ENCODE measurements around the gene COX5A.
"Not testable (repeated sequence)": the region's sequence is repeated elsewhere in the genome, so short reads cannot be mapped to it uniquely, and the experiment has no call there.

COX5A gene

DNA sequence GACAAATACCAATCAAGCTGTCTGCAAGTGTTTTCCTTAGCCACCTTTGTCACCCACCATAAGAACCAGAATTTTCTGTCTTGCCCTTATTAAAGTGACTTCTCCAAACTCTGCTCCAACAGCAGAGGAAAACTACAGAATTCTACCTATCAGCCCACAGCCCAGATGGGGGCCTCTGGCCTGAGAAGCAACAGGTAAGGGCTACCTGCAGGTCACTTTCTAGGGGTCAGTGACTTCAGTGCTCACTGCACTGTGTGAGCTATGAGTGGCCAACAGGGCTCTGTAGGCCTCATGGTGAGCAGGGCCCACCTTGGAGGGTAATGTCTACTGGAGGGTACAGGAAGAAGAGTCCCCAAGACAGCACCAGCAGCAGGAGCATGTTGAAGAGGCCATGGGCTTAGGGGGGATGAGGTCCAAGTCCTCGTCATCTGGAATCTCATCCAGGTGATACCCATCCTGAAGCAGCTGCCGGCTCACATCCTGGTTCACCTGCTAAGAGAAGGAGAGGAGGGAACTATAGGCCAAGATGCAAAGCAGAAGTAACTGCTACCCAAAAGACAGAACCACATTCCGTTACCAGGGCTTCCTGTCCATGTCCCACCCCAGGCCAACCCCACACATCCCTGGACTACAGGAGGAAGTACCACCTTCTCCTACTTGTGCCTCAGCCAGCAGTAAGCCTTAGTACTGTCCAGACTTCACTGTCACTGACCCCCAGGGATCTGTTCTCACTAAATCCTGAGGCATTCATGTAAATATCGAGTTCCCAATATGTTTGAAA lies 35.4 kb downstream of the COX5A start:
- DNase-seq (ENCODE audit: low spot score), result no peak

DNA sequence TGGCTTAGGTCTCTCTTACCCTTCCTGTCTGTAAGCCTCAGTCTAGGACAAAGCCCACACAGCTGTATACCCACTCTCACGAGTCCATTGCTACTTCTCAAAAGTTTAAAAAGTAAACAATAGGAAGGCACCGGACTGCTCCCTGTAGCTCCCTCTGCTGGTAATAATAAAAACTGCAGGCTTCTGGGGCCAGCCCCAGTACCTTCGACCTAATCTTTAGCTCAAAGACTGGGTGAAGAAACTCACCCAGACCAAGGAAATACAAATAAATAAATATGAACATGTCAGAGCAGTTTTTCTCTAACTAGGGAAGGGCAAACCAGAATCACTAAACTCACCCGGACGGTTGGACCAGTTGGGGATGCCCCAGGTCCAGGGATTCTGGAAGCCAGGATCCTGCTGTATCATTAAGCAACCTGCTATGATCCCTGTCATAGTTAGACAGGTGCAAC lies 36.2 kb downstream of the COX5A start:
- peak; percentile 60 for DNase-seq (ENCODE audit: low spot score)

- DNase-seq (ENCODE audit: low spot score), result no peak
These were observed 40.6 kb downstream of the COX5A start for GRCh38 chr15:74897300-74897701.

GRCh38 chr15:74896316-74896715 lies 41.6 kb downstream of the COX5A start:
- no peak for DNase-seq (ENCODE audit: low spot score)

GRCh38 chr15:74895830-74896229 lies 42.0 kb downstream of the COX5A start:
- DNase-seq (ENCODE audit: low spot score), result no peak

- DNase-seq (ENCODE audit: low spot score), result not testable (repeated sequence)
These were observed 43.5 kb downstream of the COX5A start for GRCh38 chr15:74894383-74894782.

DNA sequence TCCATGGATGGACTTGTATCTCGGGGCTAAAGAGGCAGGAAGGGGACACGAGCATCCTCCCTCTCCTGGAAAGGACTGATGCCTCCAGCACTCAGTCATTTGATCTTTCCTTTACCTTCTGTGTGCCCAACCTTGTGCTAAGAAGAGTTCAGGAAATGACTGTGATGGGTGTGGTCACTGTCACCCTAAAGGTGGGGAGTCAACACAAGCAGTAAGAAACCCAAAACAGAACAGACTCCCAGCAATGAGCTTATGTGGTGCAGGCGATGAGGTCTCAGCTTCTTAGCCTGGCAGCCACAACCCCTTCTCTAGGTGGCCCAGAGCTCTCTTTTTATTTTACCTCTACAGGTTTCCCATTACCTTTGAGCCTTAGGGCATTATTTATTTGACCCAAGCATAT lies 44.2 kb downstream of the COX5A start:
- DNase-seq (ENCODE audit: low spot score), result no peak

GRCh38 chr15:74892931-74893330 lies 44.9 kb downstream of the COX5A start:
- DNase-seq (ENCODE audit: low spot score), result no peak

DNA sequence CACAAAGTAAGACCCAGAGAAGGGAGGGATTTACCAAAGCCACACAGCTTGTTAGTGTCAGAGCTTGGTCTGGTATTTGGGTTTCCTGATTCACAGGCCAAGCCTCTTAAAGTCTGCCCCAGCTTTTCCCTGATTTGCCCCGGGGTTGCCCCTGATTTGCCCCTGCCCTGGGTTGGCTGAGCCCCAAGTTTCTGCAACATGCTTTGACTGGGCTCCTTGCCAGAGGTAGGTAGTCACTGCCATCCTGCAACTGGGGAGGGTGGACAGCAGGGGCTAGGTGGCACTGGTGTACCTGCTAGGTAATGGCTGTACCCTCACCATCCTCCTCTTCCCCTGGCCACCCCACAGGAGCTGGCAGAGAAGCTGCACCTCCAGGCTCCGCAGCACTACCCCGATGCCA lies 45.6 kb downstream of the COX5A start:
- DNase-seq (ENCODE audit: low spot score), result no peak

DNA sequence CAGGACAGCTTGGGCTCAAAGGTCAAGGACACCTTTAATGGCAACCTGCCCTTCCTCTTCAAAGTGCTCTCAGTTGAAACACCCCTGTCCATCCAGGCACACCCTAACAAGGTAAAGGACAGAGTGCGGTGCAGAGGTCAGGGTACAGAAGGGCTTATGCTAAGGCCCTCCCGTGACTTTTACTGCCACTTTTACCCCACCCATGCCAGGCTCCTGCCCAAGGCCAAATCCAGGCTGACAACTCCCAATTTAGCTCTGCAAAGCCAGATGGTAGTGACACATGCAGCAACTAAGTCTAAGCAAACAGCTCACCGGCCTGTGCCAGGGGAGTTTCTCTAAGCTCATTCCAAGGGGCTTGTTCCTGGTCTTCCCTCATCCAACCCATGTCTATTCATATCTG lies 46.4 kb downstream of the COX5A start:
- DNase-seq (ENCODE audit: low spot score), result no peak

GRCh38 chr15:74890665-74890960 lies 47.3 kb downstream of the COX5A start:
- DNase-seq (ENCODE audit: low spot score), result no peak

DNA sequence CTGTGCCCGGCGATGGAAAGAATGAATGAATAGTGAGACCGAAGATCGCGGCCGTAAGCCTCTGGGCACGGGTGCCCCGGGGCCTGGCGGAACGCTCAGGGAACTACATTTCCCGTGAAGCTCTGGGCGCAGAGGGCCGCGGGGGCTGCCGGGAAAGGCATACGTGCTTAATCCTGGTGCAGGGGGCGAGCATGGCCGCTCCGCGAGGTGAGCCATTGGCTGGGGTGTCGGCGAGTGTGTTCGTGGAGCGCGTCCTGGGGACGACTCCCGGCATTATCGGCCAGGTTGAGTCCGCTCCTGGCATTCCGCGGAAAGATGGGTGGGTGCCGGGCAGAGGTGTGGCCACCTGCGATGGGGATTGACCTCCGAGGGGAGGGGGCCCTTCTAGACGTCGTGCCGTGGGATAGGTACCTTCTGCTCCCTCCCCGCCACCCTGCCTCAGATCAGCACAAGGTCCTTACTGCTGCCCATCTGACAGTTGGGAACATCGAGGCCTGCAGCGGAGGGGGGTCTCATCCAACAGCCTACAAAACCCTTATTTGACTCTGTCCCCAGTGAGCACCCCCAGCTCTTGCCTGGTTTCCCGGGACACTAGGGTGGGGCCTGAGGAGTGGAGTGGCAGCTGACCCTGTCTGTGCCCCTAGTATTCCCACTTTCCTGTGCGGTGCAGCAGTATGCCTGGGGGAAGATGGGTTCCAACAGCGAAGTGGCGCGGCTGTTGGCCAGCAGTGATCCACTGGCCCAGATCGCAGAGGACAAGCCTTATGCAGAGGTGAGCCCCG lies 47.8 kb downstream of the COX5A start, which contains the start of gene MPI:
Gene MPI, plus strand, starts transcription at position 160 of the 782 bp plus-strand sequence. Its CDS starts 32 bp downstream, at position 192.
- DNase-seq (ENCODE audit: low spot score), result peak; percentile 94

DNA sequence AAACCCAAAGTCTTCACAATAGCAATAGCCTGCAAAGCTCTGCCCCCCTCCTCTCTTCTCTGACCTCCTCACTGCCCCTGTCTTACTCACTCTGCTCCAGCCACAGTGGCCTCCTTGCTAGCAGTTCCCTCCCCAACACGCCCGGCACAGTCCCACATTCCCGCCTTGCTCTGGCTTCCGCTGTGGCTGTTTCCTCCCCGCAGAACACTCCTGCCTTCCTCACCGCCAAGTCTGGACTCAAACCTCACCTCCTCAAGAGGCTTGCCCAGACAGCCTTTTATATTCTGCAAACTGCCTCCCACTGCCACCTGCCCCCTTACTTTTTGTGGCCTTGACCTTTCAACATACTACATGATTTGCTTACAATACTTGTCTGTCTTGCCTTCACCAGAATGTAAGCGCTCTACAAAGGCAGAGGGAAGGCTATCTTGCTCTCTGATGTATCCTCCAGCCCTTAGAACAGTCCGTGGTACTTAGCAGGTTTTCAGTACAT lies 48.4 kb downstream of the COX5A start:
- peak; percentile 62 for DNase-seq (ENCODE audit: low spot score)

DNA sequence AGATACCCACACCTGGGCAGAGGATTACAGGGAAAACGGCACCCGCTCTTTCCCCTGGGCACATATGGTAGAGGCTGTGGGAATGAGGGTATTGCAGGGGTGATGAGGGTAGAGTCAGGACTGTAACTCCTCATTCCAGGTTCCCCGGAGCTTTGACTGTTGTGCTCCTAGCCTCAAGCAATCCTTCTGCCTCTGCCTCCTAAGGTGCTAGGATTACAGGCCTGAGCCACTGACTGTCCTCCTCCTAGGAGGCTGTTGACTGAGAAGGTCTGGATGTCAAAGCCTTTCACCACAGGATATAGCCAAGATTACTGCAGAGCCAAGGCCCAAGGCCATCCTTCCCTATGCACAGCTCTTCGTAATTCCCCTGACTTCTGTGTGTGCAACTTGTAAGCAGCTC lies 49.2 kb downstream of the COX5A start:
- no peak for DNase-seq (ENCODE audit: low spot score)

DNA sequence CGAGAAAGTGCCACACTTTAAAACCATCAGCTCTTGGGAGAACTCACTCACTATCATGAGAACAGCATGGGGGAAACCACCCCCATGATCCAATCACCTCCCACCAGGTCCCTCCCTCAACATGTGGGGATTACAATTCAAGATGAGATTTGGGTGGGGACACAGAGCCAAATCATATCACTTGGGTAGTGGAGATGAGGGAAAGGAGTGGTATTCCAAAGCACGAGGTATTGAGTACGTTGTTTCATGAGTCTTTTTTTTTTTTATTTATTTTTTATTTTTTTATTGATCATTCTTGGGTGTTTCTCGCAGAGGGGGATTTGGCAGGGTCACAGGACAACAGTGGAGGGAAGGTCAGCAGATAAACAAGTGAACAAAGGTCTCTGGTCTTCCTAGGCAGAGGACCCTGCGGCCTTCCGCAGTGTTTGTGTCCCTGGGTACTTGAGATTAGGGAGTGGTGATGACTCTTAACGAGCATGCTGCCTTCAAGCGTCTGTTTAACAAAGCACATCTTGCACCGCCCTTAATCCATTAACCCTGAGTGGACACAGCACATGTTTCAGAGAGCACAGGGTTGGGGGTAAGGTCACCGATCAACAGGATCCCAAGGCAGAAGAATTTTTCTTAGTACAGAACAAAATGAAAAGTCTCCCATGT lies 50.2 kb downstream of the COX5A start:
- not testable (repeated sequence) for DNase-seq (ENCODE audit: low spot score)

DNA sequence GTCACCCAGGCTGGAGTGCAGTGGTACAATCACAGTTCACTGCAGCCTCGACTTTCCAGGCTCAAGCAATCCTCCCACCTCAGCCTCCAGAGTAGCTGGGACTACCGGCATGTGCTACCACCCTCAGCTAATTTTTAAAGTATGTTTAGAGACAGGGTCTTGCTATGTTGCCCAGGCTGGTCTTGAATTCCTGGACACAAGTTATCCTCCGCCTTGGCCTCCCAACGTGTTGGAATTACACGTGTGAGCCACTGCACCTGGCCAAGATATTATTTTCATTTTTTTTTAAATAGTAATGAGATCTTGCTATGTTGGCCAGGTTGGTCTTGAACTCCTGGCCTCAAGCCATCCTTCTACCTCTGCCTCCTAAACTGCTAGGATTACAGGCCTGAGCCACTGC lies 52.4 kb downstream of the COX5A start:
- DNase-seq (ENCODE audit: low spot score), result no peak

GRCh38 chr15:74884428-74885223 lies 53.2 kb downstream of the COX5A start:
- no peak for DNase-seq (ENCODE audit: low spot score)

DNA sequence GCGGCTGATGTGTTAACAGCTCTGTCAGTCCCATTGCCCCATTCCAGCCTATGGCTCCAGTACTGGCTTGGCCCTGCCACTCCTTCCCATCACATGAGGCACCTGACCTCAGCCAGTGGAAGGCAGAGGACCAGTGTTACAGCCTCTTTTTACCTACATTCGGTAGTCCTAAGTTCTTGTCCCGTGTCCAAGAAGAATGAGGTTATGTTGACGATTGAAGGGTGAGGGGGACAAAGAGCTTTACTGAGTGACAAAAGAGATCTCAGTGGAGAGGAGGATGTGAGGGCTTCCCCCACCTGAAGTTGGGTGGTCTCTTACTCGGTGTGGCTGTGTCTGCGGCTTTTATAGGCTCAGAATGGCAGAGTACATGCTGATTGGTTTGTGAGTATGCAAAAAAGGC lies 55.3 kb downstream of the COX5A start:
- no peak for DNase-seq (ENCODE audit: low spot score)

DNA sequence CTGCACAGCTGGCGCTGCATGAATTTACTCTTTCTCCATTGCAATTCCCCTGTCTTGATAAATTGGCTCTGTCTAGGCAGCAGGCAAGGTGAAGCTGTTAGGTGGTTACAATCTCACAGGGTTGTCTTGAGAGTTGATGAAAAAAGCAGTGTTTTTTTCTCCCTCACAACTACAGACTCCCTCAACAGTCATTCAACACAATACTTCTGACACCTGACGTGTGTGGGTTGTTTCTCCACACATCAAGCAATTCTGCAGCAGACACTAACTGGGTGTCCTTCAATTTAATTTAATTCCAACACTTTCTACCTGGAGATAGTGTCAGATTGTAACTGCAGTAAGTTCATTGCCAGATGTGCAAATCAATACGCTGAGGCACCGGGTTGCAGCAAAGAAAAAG lies 59.6 kb downstream of the COX5A start:
- DNase-seq (ENCODE audit: low spot score), result no peak

GRCh38 chr15:74873756-74874424 lies 64.0 kb downstream of the COX5A start:
- DNase-seq (ENCODE audit: low spot score), result no peak

- DNase-seq (ENCODE audit: low spot score), result peak; percentile 96
These were observed 64.7 kb downstream of the COX5A start, which contains the start of gene SCAMP2 for GRCh38 chr15:74873036-74873755. SCAMP2 (minus strand) TSS chr15:74873365; CDS start chr15:74873255, 110 bp downstream.
